Lung (tissue), 12 donors: ENCODE data around the gene IPO4. TPM values are rescaled to one million over a fixed set of nuclear protein-coding genes. Genes with fewer than 3 reads are reported as not detected.

Source experiments
- ATAC-seq: fragments of 200-7000 bp; cut with Tn5 transposase; one replicate; pipeline ENCODE4 v1.9.1; 2020; ENCODE audit warnings: moderate number of reproducible peaks; ENCODE audit not compliant: insufficient read depth, low FRiP score
- DNase-seq, 3 donors: peaks; one replicate each; pipeline ENCODE4 v3.0.0-alpha.2; 2013 to 2017
- H3K27ac ChIP-seq, 2 donors: one replicate each; pipeline ENCODE4 v1.5.1; 2013; ENCODE audit warnings: mild to moderate bottlenecking in 2 of 2, moderate library complexity in 2 of 2, control low read depth in 1 of 2, inconsistent platforms in 1 of 2, low read depth in 1 of 2, low read length in 1 of 2
- H3K27me3 ChIP-seq, 3 donors: one replicate each; pipeline ENCODE4 v1.5.1; 2013; ENCODE audit warnings: low read length in 2 of 3; ENCODE audit not compliant: control insufficient read depth in 3 of 3, insufficient read depth in 3 of 3
- H3K36me3 ChIP-seq, 4 donors: one replicate each; pipeline ENCODE4 v1.5.1; 2013; ENCODE audit warnings: low read length in 4 of 4, mild to moderate bottlenecking in 1 of 4, moderate library complexity in 1 of 4; ENCODE audit not compliant: control insufficient read depth in 4 of 4, insufficient read depth in 4 of 4
- H3K4me1 ChIP-seq, 5 donors: one replicate each; pipeline ENCODE4 v1.5.1; 2013; ENCODE audit warnings: low read length in 5 of 5, mild to moderate bottlenecking in 2 of 5, moderate library complexity in 1 of 5; ENCODE audit not compliant: control insufficient read depth in 5 of 5, insufficient read depth in 5 of 5
- H3K4me3 ChIP-seq: one replicate; pipeline ENCODE4 v1.5.1; 2013; ENCODE audit warnings: mild to moderate bottlenecking, control low read depth, moderate library complexity
- H3K9ac ChIP-seq, 2 donors: one replicate each; pipeline ENCODE4 v1.5.1; 2013; ENCODE audit warnings: low read length in 2 of 2, control low read depth in 1 of 2; ENCODE audit not compliant: insufficient read depth in 1 of 2
- H3K9me3 ChIP-seq, 4 donors: one replicate each; pipeline ENCODE4 v1.5.1; 2013; ENCODE audit warnings: low read length in 3 of 4, mild to moderate bottlenecking in 1 of 4, moderate library complexity in 1 of 4; ENCODE audit not compliant: control insufficient read depth in 4 of 4, insufficient read depth in 3 of 4
- WGBS, 2 donors: extraction: QIAGEN DNeasy Blood & Tissue Kit; methylation state at CpG; one replicate each; pipeline ENCODE4 v1.1.7; 2013; 5-methylcytosine and 5-hydroxymethylcytosine counted together
- polyA plus RNA-seq, 2 donors: library from polyadenylated mRNA; stranded (reverse); fragments of 200-250 nt; gene quantifications; one replicate each; pipeline ENCODE4 v1.2.1, GENCODE V29; 2013
- total RNA-seq, 2 donors: library from RNA; depleted of rRNA in 1 of 2; stranded (reverse); fragments of >200 nt in 1 of 2; gene quantifications; one replicate each; pipeline ENCODE4 v1.2.1, GENCODE V29; 2014 to 2021
- TF ChIP-seq, protein P1 (sequence below): IDR thresholded peaks from 2 replicates; pipeline ENCODE4 v1.5.1; 2012; ENCODE audit warnings: mild to moderate bottlenecking; ENCODE audit errors: control extremely low read depth, extremely low read depth
- donor health status: control.
- donor health status: control.
- donor health status: Bipolar disorder and iron deficiency.
- donor health status: healthy.
- donor health status: DM: yes; HTN: yes; CAD: no.

The IPO4 gene
- total and polyA plus RNA-seq, 4 donors = 13.0 to 78.9 (median 28.4) TPM

DNA sequence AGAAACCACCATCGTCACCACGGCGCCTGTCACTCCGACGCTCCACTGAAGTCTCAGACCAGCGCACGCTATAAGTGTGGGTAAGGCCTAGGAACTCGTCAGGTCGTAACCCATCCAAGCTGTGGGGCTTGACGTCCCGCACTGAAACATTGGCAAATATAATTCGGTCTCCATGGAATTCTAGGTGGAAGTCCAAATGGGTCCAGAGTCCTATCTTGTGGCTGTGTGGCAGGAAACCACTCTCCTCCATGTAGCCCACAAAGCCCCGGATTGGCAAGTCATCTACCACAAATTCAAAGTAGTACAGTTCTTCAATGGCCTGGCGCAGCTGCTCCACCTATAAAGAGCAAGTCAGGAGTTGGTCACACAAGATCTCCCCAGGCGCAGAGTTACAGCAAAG lies 4.3 kb upstream of the IPO4 start:
- Histone ChIP-seq H3K36me3 (peaks cover 5 to 18% (median 13%) of the 10 kb centered on the region in 4 donors), H3K27me3 (no peaks in the 10 kb centered on the region), H3K9ac (no peak overlapping the region), H3K4me1 (peaks cover 0 to 25% (median 8%) of the 10 kb centered on the region in 5 donors), H3K27ac (no peak overlapping the region), H3K9me3 (no peaks in the 10 kb centered on the region), H3K4me3 (no peak overlapping the region)
- TF ChIP-seq, protein P1, sequence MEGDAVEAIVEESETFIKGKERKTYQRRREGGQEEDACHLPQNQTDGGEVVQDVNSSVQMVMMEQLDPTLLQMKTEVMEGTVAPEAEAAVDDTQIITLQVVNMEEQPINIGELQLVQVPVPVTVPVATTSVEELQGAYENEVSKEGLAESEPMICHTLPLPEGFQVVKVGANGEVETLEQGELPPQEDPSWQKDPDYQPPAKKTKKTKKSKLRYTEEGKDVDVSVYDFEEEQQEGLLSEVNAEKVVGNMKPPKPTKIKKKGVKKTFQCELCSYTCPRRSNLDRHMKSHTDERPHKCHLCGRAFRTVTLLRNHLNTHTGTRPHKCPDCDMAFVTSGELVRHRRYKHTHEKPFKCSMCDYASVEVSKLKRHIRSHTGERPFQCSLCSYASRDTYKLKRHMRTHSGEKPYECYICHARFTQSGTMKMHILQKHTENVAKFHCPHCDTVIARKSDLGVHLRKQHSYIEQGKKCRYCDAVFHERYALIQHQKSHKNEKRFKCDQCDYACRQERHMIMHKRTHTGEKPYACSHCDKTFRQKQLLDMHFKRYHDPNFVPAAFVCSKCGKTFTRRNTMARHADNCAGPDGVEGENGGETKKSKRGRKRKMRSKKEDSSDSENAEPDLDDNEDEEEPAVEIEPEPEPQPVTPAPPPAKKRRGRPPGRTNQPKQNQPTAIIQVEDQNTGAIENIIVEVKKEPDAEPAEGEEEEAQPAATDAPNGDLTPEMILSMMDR = no peak
- DNase-seq (no peak), ATAC-seq (no peak)
- WGBS, 2 donors = 90 to 95% methylated on average over 15 of the region's 15 CpGs

DNA sequence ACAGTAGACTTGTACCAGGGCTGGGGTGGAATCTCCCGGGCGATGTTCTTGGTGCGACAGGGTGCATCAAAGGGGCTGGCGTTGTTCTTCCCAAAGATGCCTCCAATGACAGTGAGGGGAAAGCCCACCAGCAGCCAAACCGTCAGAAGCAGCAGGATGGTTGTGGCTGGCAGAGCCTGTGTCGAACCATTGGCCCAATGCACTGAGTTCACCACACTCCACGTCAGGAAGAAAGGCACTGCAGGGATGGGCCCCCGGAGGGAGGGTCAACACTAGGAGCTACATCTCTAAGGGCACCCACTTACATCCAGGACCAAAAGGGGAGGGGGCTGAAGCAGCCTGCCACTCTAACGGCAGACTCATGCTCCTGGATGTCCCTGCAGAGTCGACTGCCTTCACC lies 1.8 kb upstream of the IPO4 start:
- DNase-seq (no peak), ATAC-seq (no peak)
- Histone ChIP-seq H3K4me3 (no peak overlapping the region), H3K36me3 (peaks cover 10 to 34% (median 23%) of the 10 kb centered on the region in 4 donors), H3K9me3 (no peaks in the 10 kb centered on the region), H3K4me1 (peaks cover 0 to 18% (median 9%) of the 10 kb centered on the region in 5 donors), H3K27ac (no peak overlapping the region), H3K27me3 (no peaks in the 10 kb centered on the region), H3K9ac (no peak overlapping the region)
- TF ChIP-seq, protein P1 = no peak
- 94 to 97% methylated on average over 10 of the region's 10 CpGs for WGBS, 2 donors

DNA sequence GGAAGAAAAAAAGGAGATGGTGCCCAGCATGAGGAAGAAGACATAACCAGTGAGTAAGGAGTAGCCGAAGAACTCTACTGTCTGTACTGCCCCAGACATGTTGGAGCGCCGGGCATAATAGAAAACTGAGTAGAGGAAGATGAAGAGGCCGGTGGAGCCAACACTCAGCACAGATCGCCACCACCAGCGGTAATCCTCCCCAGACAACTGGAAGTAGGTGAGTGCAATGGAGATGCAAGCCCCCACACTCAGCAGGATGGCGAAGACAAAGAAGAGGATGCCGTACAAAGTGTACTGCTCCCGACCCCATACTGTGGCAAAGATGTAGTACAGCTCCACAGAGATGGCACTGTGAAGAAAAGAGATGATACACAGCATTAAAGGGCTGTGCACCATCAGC lies 844 bp upstream of the IPO4 start:
- no peaks in the 10 kb centered on the region for H3K9me3 ChIP-seq
- no peak for DNase-seq
- no peak overlapping the region for H3K4me3 ChIP-seq
- H3K4me1 ChIP-seq = peaks cover 0 to 12% (median 5%) of the 10 kb centered on the region in 5 donors
- H3K27ac ChIP-seq = no peak overlapping the region
- H3K36me3 ChIP-seq = peaks cover 17 to 40% (median 29%) of the 10 kb centered on the region in 4 donors
- H3K9ac ChIP-seq = no peak overlapping the region
- TF ChIP-seq, protein P1 = no peak
- no peaks in the 10 kb centered on the region for H3K27me3 ChIP-seq
- WGBS, 2 donors = 96% methylated on average over 9 of the region's 9 CpGs
- no peak for ATAC-seq

DNA sequence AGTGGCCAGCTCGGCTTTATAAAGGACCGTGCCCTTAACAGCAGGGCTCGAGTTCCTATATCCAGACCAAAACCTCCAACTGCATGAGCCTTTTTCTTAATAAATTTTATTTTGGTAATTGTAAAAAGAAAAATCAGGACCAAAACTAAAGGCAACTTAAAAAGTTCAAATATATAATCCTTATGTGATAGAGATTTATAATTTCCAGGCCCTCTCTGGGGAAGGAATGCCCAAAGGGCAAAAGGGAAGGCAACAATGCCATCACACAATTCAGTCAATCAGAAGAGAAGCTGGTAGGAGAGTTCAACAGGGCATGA lies 401 bp upstream of the IPO4 start:
- DNase-seq = no peak
- Histone ChIP-seq H3K36me3 (peaks cover 17 to 39% (median 31%) of the 10 kb centered on the region in 4 donors), H3K4me1 (peaks cover 0 to 8% (median 5%) of the 10 kb centered on the region in 5 donors), H3K9me3 (no peaks in the 10 kb centered on the region), H3K27ac (no peak overlapping the region), H3K4me3 (no peak overlapping the region), H3K9ac (no peak overlapping the region), H3K27me3 (no peaks in the 10 kb centered on the region)
- no peak for ATAC-seq
- WGBS, 2 donors = 0 to 1% methylated on average over 3 of the region's 3 CpGs
- TF ChIP-seq, protein P1 = no peak
